Mesenchymal stem cell (in vitro differentiated cells and primary cell): ENCODE measurements around the gene FGD6.

ENCODE experiments used
- DNase-seq: peaks from one replicate; pipeline ENCODE4 v3.0.0-alpha.2; 2013
- H2AFZ ChIP-seq: one replicate; pipeline ENCODE4 v1.6.1; 2013; ENCODE audit warnings: low read depth, mild to moderate bottlenecking, control low read depth, inconsistent platforms, low read length, moderate library complexity
- H2AK5ac ChIP-seq: 2 replicates; pipeline ENCODE4 v1.6.1; 2013; ENCODE audit warnings: low read length, moderate library complexity, mild to moderate bottlenecking, inconsistent platforms; ENCODE audit not compliant: severe bottlenecking
- H2BK120ac ChIP-seq: one replicate; pipeline ENCODE4 v1.6.1; 2013; ENCODE audit warnings: low read depth, mild to moderate bottlenecking, inconsistent platforms, low read length, moderate library complexity
- H2BK12ac ChIP-seq, 2 experiments: one replicate each; pipeline ENCODE4 v1.6.1; 2013; ENCODE audit warnings: inconsistent platforms in 2 of 2, low read length in 2 of 2, mild to moderate bottlenecking in 2 of 2, moderate library complexity in 2 of 2, control low read depth in 1 of 2
- H2BK15ac ChIP-seq: one replicate; pipeline ENCODE4 v1.6.1; 2013; ENCODE audit warnings: mild to moderate bottlenecking, low read depth, inconsistent platforms; ENCODE audit not compliant: poor library complexity, severe bottlenecking
- H2BK5ac ChIP-seq: 2 replicates; pipeline ENCODE4 v1.6.1; 2013; ENCODE audit warnings: low read depth, mild to moderate bottlenecking, low read length, control low read depth, inconsistent platforms; ENCODE audit not compliant: poor library complexity, severe bottlenecking
- H3K14ac ChIP-seq, 2 experiments: one replicate each; pipeline ENCODE4 v1.6.1; 2013; ENCODE audit warnings: inconsistent platforms in 2 of 2, low read length in 2 of 2, control low read depth in 1 of 2, mild to moderate bottlenecking in 1 of 2, moderate library complexity in 1 of 2
- H3K18ac ChIP-seq, 2 experiments: one replicate each; pipeline ENCODE4 v1.6.1; 2013; ENCODE audit warnings: inconsistent platforms in 2 of 2, low read length in 2 of 2, control low read depth in 1 of 2, low read depth in 1 of 2, mild to moderate bottlenecking in 1 of 2
- H3K23ac ChIP-seq, 2 experiments: one replicate each; pipeline ENCODE4 v1.6.1; 2013; ENCODE audit warnings: inconsistent platforms in 2 of 2, low read length in 2 of 2, mild to moderate bottlenecking in 2 of 2, moderate library complexity in 2 of 2, control low read depth in 1 of 2
- H3K27ac ChIP-seq: 2 replicates; pipeline ENCODE4 v1.5.1; 2013; ENCODE audit warnings: mild to moderate bottlenecking, moderate library complexity, low read length, control low read depth, inconsistent platforms; ENCODE audit not compliant: poor library complexity, severe bottlenecking
- H3K27me3 ChIP-seq, 2 experiments: 2 replicates each; pipeline versions ENCODE4 v1.6.1 to v1.7.0; 2013; ENCODE audit warnings: low read length in 2 of 2, mild to moderate bottlenecking in 2 of 2, moderate library complexity in 2 of 2, control low read depth in 1 of 2, inconsistent platforms in 1 of 2; ENCODE audit not compliant: control insufficient read depth in 1 of 2, insufficient read depth in 1 of 2
- H3K36me3 ChIP-seq, 2 experiments: 2 replicates each; pipeline versions ENCODE4 v1.6.1 to v1.7.0; 2013; ENCODE audit warnings: low read length in 2 of 2, control low read depth in 1 of 2, inconsistent platforms in 1 of 2, low read depth in 1 of 2, mild to moderate bottlenecking in 1 of 2; ENCODE audit not compliant: insufficient read depth in 2 of 2, control insufficient read depth in 1 of 2
- H3K4ac ChIP-seq, 2 experiments: one replicate each; pipeline ENCODE4 v1.6.1; 2013; ENCODE audit warnings: inconsistent platforms in 2 of 2, low read length in 2 of 2, mild to moderate bottlenecking in 2 of 2, moderate library complexity in 2 of 2, control low read depth in 1 of 2, low read depth in 1 of 2
- H3K4me1 ChIP-seq: 2 replicates; pipeline ENCODE4 v1.6.1; 2013; ENCODE audit warnings: low read depth, low read length, control low read depth; ENCODE audit not compliant: control insufficient read depth, insufficient read depth
- H3K4me2 ChIP-seq: 2 replicates; pipeline ENCODE4 v1.6.1; 2013; ENCODE audit warnings: low read length, mild to moderate bottlenecking, inconsistent platforms; ENCODE audit not compliant: poor library complexity, severe bottlenecking
- H3K4me3 ChIP-seq, 2 experiments: 2 replicates each; pipeline versions ENCODE4 v1.5.1 to v1.7.0; 2013; ENCODE audit warnings: low read length in 2 of 2, mild to moderate bottlenecking in 2 of 2, control low read depth in 1 of 2, low read depth in 1 of 2; ENCODE audit not compliant: insufficient read depth in 1 of 2
- H3K79me1 ChIP-seq: replicated peaks from 2 replicates; pipeline ENCODE4 v1.6.1; 2013; ENCODE audit warnings: mild to moderate bottlenecking, control low read depth, low read length, inconsistent platforms; ENCODE audit not compliant: poor library complexity, severe bottlenecking
- H3K9ac ChIP-seq: 2 replicates; pipeline ENCODE4 v1.7.0; 2013; ENCODE audit warnings: mild to moderate bottlenecking, low read length, moderate library complexity
- H3K9me3 ChIP-seq: 2 replicates; pipeline ENCODE4 v1.7.0; 2013; ENCODE audit warnings: mild to moderate bottlenecking, low read length; ENCODE audit not compliant: control insufficient read depth
- H4K8ac ChIP-seq: one replicate; pipeline ENCODE4 v1.6.1; 2013; ENCODE audit warnings: inconsistent platforms, mild to moderate bottlenecking, low read length, moderate library complexity
- H4K91ac ChIP-seq: one replicate; pipeline ENCODE4 v1.6.1; 2013; ENCODE audit warnings: mild to moderate bottlenecking, low read length, inconsistent platforms
- WGBS: methylation state at CpG from one replicate; pipeline ENCODE4 v1.1.7; 2013; ENCODE audit warnings: mixed read lengths; 5-methylcytosine and 5-hydroxymethylcytosine counted together

FGD6 gene

GRCh38 chr12:95218150-95219133 lies 1.2 kb upstream of the FGD6 start:
- peak; percentile 72 for DNase-seq
- no peaks in the 10 kb centered on the region for H3K36me3 ChIP-seq
- H3K18ac ChIP-seq, result peak overlapping the region; percentile 72 to 73
- no peak overlapping the region for H4K91ac ChIP-seq
- peak overlapping the region; percentile 46 for H3K4me2 ChIP-seq
- H2AK5ac ChIP-seq, result no peak overlapping the region
- H2BK15ac ChIP-seq, result no peak overlapping the region
- WGBS, result 1% methylated on average over 30 of the region's 35 CpGs
- no peaks in the 10 kb centered on the region for H3K79me1 ChIP-seq
- H3K9me3 ChIP-seq, result no peaks in the 10 kb centered on the region
- H2BK120ac ChIP-seq, result no peak overlapping the region
- H3K14ac ChIP-seq, result peak overlapping the region in 1 of 2 experiments; percentile 96
- peak overlapping the region; percentile 94 for H3K9ac ChIP-seq
- H3K4me1 ChIP-seq, result peaks cover 7% of the 10 kb centered on the region
- H3K27ac ChIP-seq, result peak overlapping the region; percentile 97
- peak overlapping the region; percentile 84 for H2AFZ ChIP-seq
- no peak overlapping the region for H4K8ac ChIP-seq
- H2BK5ac ChIP-seq, result peak overlapping the region; percentile 1
- peak overlapping the region in 1 of 2 experiments; percentile 83 for H3K23ac ChIP-seq
- H2BK12ac ChIP-seq, result peak overlapping the region in 1 of 2 experiments; percentile 42
- no peaks in the 10 kb centered on the region for H3K27me3 ChIP-seq
- peak overlapping the region; percentile 86 to 90 for H3K4me3 ChIP-seq
- H3K4ac ChIP-seq, result peak overlapping the region in 1 of 2 experiments; percentile 90

- peak overlapping the region; percentile 72 to 86 for H3K4me3 ChIP-seq
- H2BK15ac ChIP-seq, result no peak overlapping the region
- H2BK12ac ChIP-seq, result no peak overlapping the region
- peak overlapping the region in 1 of 2 experiments; percentile 36 for H3K14ac ChIP-seq
- H3K4ac ChIP-seq, result peak overlapping the region in 1 of 2 experiments; percentile 11
- DNase-seq, result no peak
- peak overlapping the region; percentile 78 for H2AFZ ChIP-seq
- H3K9ac ChIP-seq, result peak overlapping the region; percentile 91
- no peak overlapping the region for H4K8ac ChIP-seq
- H3K23ac ChIP-seq, result no peak overlapping the region
- no peaks in the 10 kb centered on the region for H3K9me3 ChIP-seq
- no peak overlapping the region for H2BK120ac ChIP-seq
- H3K27me3 ChIP-seq, result no peaks in the 10 kb centered on the region
- H3K27ac ChIP-seq, result peak overlapping the region; percentile 95
- under 1% methylated on average over 45 of the region's 45 CpGs for WGBS
- peak overlapping the region; percentile 18 for H3K4me2 ChIP-seq
- H3K36me3 ChIP-seq, result no peaks in the 10 kb centered on the region
- no peaks in the 10 kb centered on the region for H3K79me1 ChIP-seq
- peaks cover 8% of the 10 kb centered on the region for H3K4me1 ChIP-seq
- peak overlapping the region; percentile 67 to 72 for H3K18ac ChIP-seq
- peak overlapping the region; percentile 87 for H2BK5ac ChIP-seq
- no peak overlapping the region for H2AK5ac ChIP-seq
- no peak overlapping the region for H4K91ac ChIP-seq
Observed at GRCh38 chr12:95216711-95217376, 423 bp downstream of the FGD6 start.

- Histone ChIP-seq H3K27ac (no peak overlapping the region), H3K14ac (no peak overlapping the region), H3K4me2 (no peak overlapping the region), H2BK120ac (no peak overlapping the region), H4K91ac (no peak overlapping the region), H3K4me1 (peaks cover 7% of the 10 kb centered on the region), H2BK5ac (no peak overlapping the region), H2BK12ac (no peak overlapping the region), H4K8ac (no peak overlapping the region), H3K27me3 (no peaks in the 10 kb centered on the region), H2AFZ (no peak overlapping the region), H3K4ac (no peak overlapping the region), H3K79me1 (peaks cover under 1% of the 10 kb centered on the region), H2AK5ac (no peak overlapping the region), H3K9me3 (no peaks in the 10 kb centered on the region), H3K18ac (no peak overlapping the region), H3K36me3 (no peaks in the 10 kb centered on the region), H2BK15ac (no peak overlapping the region), H3K23ac (no peak overlapping the region), H3K4me3 (peak overlapping the region in 1 of 2 experiments; percentile 86), H3K9ac (peak overlapping the region; percentile 91)
- peak; percentile 74 for DNase-seq
- no CpG with 5 or more reads among the region's 1 CpG for WGBS
Observed at GRCh38 chr12:95215949-95216348, 1.3 kb downstream of the FGD6 start.

- Histone ChIP-seq H3K14ac (no peak overlapping the region), H3K9me3 (no peaks in the 10 kb centered on the region), H3K18ac (no peak overlapping the region), H4K91ac (no peak overlapping the region), H2BK120ac (no peak overlapping the region), H3K4me2 (peak overlapping the region; percentile 43), H2BK15ac (no peak overlapping the region), H3K27ac (peak overlapping the region; percentile 45), H3K36me3 (no peaks in the 10 kb centered on the region), H3K23ac (no peak overlapping the region), H2BK12ac (no peak overlapping the region), H3K9ac (no peak overlapping the region), H3K4me1 (peaks cover 4% of the 10 kb centered on the region), H3K79me1 (peaks cover 6% of the 10 kb centered on the region), H4K8ac (no peak overlapping the region), H3K27me3 (no peaks in the 10 kb centered on the region), H2AK5ac (no peak overlapping the region), H2AFZ (no peak overlapping the region), H3K4ac (no peak overlapping the region), H2BK5ac (no peak overlapping the region), H3K4me3 (no peak overlapping the region)
- 95% methylated on average over 3 of the region's 3 CpGs for WGBS
- DNase-seq, result no peak
Observed at GRCh38 chr12:95214466-95214865, 2.8 kb downstream of the FGD6 start.
